ENCODE results near the gene CDH1.
"Not testable (repeated sequence)": the region's sequence is repeated elsewhere in the genome, so short reads cannot be mapped to it uniquely, and the experiment has no call there.

Gene CDH1

GRCh38 chr16:68762996-68763756 lies 26.1 kb downstream of the CDH1 start:
- no peak for DNase-seq (ENCODE audit: low spot score)

- DNase-seq (ENCODE audit: low spot score), result no peak
Observed at GRCh38 chr16:68764862-68765261, 27.8 kb downstream of the CDH1 start.

- DNase-seq (ENCODE audit: low spot score), result no peak
Observed at GRCh38 chr16:68767581-68767980, 30.5 kb downstream of the CDH1 start.

GRCh38 chr16:68768175-68768574 lies 31.1 kb downstream of the CDH1 start:
- no peak for DNase-seq (ENCODE audit: low spot score)

GRCh38 chr16:68768771-68769170 lies 31.7 kb downstream of the CDH1 start:
- DNase-seq (ENCODE audit: low spot score), result no peak

GRCh38 chr16:68770671-68771070 lies 33.6 kb downstream of the CDH1 start:
- DNase-seq (ENCODE audit: low spot score), result no peak

GRCh38 chr16:68772030-68772681 lies 35.1 kb downstream of the CDH1 start:
- DNase-seq (ENCODE audit: low spot score), result no peak

- DNase-seq (ENCODE audit: low spot score), result no peak
Observed at GRCh38 chr16:68772871-68773270, 35.8 kb downstream of the CDH1 start.

- DNase-seq (ENCODE audit: low spot score), result no peak
Observed at GRCh38 chr16:68774982-68775634, 38.0 kb downstream of the CDH1 start.

GRCh38 chr16:68776821-68777485 lies 39.9 kb downstream of the CDH1 start:
- DNase-seq (ENCODE audit: low spot score), result no peak

GRCh38 chr16:68778551-68779231 lies 41.6 kb downstream of the CDH1 start:
- DNase-seq (ENCODE audit: low spot score), result no peak

- DNase-seq (ENCODE audit: low spot score), result no peak
Observed at GRCh38 chr16:68779891-68780290, 42.8 kb downstream of the CDH1 start.

GRCh38 chr16:68781784-68782183 lies 44.7 kb downstream of the CDH1 start:
- no peak for DNase-seq (ENCODE audit: low spot score)

GRCh38 chr16:68782198-68783174 lies 45.4 kb downstream of the CDH1 start:
- DNase-seq (ENCODE audit: low spot score), result peak; percentile 47

GRCh38 chr16:68784226-68784625 lies 47.1 kb downstream of the CDH1 start:
- no peak for DNase-seq (ENCODE audit: low spot score)

GRCh38 chr16:68784721-68785120 lies 47.6 kb downstream of the CDH1 start:
- no peak for DNase-seq (ENCODE audit: low spot score)

- no peak for DNase-seq (ENCODE audit: low spot score)
Observed at GRCh38 chr16:68785715-68786114, 48.6 kb downstream of the CDH1 start.

GRCh38 chr16:68786685-68787418 lies 49.8 kb downstream of the CDH1 start:
- DNase-seq (ENCODE audit: low spot score), result no peak

- not testable (repeated sequence) for DNase-seq (ENCODE audit: low spot score)
Observed at GRCh38 chr16:68787419-68787807, 50.3 kb downstream of the CDH1 start.

- no peak for DNase-seq (ENCODE audit: low spot score)
Observed at GRCh38 chr16:68790130-68790761, 53.2 kb downstream of the CDH1 start.

Measured in NAMALWA (cell line).